HepG2 (cell line): ENCODE measurements around the gene MEF2D. TPM values are rescaled to one million over a fixed set of nuclear protein-coding genes. Genes with fewer than 3 reads are reported as not detected.

Experiments
- ATF1 ChIP-seq: IDR thresholded peaks from 2 replicates; pipeline ENCODE4 v1.6.1; 2016; ENCODE audit warnings: mild to moderate bottlenecking, control low read depth
- ATF7-NPFF ChIP-seq: sonication (generic); formaldehyde crosslinking; IDR thresholded peaks from 2 replicates; pipeline ENCODE4 v1.8.1; 2023; ENCODE audit warnings: mild to moderate bottlenecking, low read depth, missing genetic modification reagents, moderate library complexity
- GATAD2A ChIP-seq: IDR thresholded peaks from 2 replicates; pipeline ENCODE4 v1.6.1; 2016
- GLI4 ChIP-seq: sonication (generic); formaldehyde crosslinking; IDR thresholded peaks from 2 replicates; pipeline ENCODE4 v1.5.1; 2020; ENCODE audit warnings: missing genetic modification reagents, mild to moderate bottlenecking, moderate library complexity, borderline replicate concordance
- IRF2 ChIP-seq: IDR thresholded peaks from 2 replicates; pipeline ENCODE4 v1.6.1; 2018; ENCODE audit warnings: missing genetic modification reagents, missing compliant biosample characterization
- MBD4 ChIP-seq: IDR thresholded peaks from 2 replicates; pipeline ENCODE4 v1.6.1; 2012; ENCODE audit warnings: low read length, inconsistent platforms, borderline replicate concordance
- MXI1 ChIP-seq: IDR thresholded peaks from 3 replicates; pipeline ENCODE4 v1.6.1; 2012; ENCODE audit warnings: low read depth, low read length, inconsistent platforms, borderline replicate concordance
- TP53 ChIP-seq: sonication (generic); formaldehyde crosslinking; conservative IDR thresholded peaks from 2 replicates; pipeline ENCODE4 v1.4.0; 2020; ENCODE audit warnings: missing genetic modification reagents
- ZNF232 ChIP-seq: sonication (generic); formaldehyde crosslinking; IDR thresholded peaks from 2 replicates; pipeline ENCODE4 v1.4.0; 2020; ENCODE audit warnings: missing genetic modification reagents, borderline replicate concordance
- ZNF331 ChIP-seq: sonication (generic); formaldehyde crosslinking; IDR thresholded peaks from 2 replicates; pipeline ENCODE4 v1.4.0; 2020; ENCODE audit warnings: missing genetic modification reagents
- ZNF501 ChIP-seq: sonication (generic); formaldehyde crosslinking; IDR thresholded peaks from 2 replicates; pipeline ENCODE4 v1.5.1; 2020; ENCODE audit warnings: mild to moderate bottlenecking, moderate library complexity, missing genetic modification reagents
- ZNF773 ChIP-seq: sonication (generic); formaldehyde crosslinking; IDR thresholded peaks from 2 replicates; pipeline ENCODE4 v1.4.0; 2020; ENCODE audit warnings: missing genetic modification reagents, borderline replicate concordance
- polyA plus RNA-seq, 8 experiments: library from polyadenylated mRNA; depleted of rRNA in 3 of 8; stranded (reverse) in 7 of 8; unstranded in 1 of 8; fragments of >200 nt; fragmentation: Illumina TruSeq in 4 of 8; extraction: Trizol in 4 of 8; gene quantifications; 2 replicates each; pipeline versions ENCODE4 v1.2.1 to v1.2.3, GENCODE V29; 2011 to 2016; ENCODE audit warnings: low read depth in 4 of 8, missing spikeins in 1 of 8, mixed read lengths in 1 of 8; ENCODE audit not compliant: insufficient read depth in 1 of 8
- total RNA-seq, 5 experiments: library from RNA; depleted of rRNA; stranded (reverse); fragments of >200 nt; fragmentation: Illumina TruSeq; extraction: Trizol; gene quantifications; 2 replicates each; pipeline ENCODE4 v1.2.3, GENCODE V29; 2016; ENCODE audit warnings: low read depth in 1 of 5
- TF ChIP-seq, protein P1 (sequence below): sonication (generic); formaldehyde crosslinking; IDR thresholded peaks from 2 replicates; pipeline ENCODE4 v1.4.0; 2020; ENCODE audit warnings: mild to moderate bottlenecking, missing genetic modification reagents
- TF ChIP-seq, protein P2 (sequence below): sonication (generic); formaldehyde crosslinking; IDR thresholded peaks from 2 replicates; pipeline ENCODE4 v1.8.1; 2023; ENCODE audit warnings: mild to moderate bottlenecking, missing genetic modification reagents
- TF ChIP-seq, protein P3 (sequence below): IDR thresholded peaks from 2 replicates; pipeline ENCODE4 v1.6.1; 2016; ENCODE audit warnings: missing compliant biosample characterization, missing genetic modification reagents, borderline replicate concordance

MEF2D gene
- total and polyA plus RNA-seq, 2 of the 13 experiments (the other 11 are each of a cell fraction or from before 2014, with no cell fraction given) = 1.6 to 3.9 TPM

DNA sequence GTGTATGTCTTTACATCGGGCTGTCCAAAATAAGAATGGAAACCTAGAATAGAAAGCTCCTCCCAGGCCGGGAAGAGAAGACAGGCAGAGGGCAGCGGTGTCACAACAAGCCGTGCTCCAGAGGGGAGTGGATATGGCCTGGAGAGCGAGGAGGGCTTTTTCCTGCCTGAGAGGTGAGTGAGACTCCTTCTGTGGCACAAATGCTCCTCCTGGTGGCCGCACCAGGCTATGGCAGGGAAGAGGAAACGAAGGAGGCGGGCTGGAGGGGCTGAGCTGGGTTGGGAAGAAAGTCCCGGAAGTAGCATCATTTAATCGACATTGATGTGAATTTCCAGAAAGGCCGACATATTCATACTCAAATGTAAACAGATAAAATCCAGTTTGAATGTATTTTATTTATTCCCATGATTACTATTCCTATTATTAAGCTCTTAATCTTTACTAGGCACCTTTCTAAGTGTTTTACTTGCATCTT is 54.7 kb downstream of the MEF2D start (continued):
- TF ChIP-seq, protein P1, sequence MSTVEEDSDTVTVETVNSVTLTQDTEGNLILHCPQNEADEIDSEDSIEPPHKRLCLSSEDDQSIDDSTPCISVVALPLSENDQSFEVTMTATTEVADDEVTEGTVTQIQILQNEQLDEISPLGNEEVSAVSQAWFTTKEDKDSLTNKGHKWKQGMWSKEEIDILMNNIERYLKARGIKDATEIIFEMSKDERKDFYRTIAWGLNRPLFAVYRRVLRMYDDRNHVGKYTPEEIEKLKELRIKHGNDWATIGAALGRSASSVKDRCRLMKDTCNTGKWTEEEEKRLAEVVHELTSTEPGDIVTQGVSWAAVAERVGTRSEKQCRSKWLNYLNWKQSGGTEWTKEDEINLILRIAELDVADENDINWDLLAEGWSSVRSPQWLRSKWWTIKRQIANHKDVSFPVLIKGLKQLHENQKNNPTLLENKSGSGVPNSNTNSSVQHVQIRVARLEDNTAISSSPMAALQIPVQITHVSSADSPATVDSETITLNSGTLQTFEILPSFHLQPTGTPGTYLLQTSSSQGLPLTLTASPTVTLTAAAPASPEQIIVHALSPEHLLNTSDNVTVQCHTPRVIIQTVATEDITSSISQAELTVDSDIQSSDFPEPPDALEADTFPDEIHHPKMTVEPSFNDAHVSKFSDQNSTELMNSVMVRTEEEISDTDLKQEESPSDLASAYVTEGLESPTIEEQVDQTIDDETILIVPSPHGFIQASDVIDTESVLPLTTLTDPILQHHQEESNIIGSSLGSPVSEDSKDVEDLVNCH (CRISPR knock-in tag) = no peak
- TF ChIP-seq, protein P2, sequence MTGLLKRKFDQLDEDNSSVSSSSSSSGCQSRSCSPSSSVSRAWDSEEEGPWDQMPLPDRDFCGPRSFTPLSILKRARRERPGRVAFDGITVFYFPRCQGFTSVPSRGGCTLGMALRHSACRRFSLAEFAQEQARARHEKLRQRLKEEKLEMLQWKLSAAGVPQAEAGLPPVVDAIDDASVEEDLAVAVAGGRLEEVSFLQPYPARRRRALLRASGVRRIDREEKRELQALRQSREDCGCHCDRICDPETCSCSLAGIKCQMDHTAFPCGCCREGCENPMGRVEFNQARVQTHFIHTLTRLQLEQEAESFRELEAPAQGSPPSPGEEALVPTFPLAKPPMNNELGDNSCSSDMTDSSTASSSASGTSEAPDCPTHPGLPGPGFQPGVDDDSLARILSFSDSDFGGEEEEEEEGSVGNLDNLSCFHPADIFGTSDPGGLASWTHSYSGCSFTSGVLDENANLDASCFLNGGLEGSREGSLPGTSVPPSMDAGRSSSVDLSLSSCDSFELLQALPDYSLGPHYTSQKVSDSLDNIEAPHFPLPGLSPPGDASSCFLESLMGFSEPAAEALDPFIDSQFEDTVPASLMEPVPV (CRISPR knock-in tag) = no peak
- no peak for TF ChIP-seq TP53 (CRISPR knock-in tag)
- TF ChIP-seq ATF7-NPFF (CRISPR knock-in tag) = no peak
- TF ChIP-seq MXI1 = no peak; the same call in 2 of the 3 replicates
- TF ChIP-seq IRF2 = peak; percentile 70; the same call in 1 of the 2 replicates
- TF ChIP-seq, protein P3, sequence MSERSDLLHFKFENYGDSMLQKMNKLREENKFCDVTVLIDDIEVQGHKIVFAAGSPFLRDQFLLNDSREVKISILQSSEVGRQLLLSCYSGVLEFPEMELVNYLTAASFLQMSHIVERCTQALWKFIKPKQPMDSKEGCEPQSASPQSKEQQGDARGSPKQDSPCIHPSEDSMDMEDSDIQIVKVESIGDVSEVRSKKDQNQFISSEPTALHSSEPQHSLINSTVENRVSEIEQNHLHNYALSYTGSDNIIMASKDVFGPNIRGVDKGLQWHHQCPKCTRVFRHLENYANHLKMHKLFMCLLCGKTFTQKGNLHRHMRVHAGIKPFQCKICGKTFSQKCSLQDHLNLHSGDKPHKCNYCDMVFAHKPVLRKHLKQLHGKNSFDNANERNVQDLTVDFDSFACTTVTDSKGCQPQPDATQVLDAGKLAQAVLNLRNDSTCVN (CRISPR knock-in tag) = no peak
- TF ChIP-seq ZNF331 (CRISPR knock-in tag) = peak; percentile 36; the same call in 1 of the 2 replicates
- no peak for TF ChIP-seq MBD4
- TF ChIP-seq GLI4 (CRISPR knock-in tag) = no peak
- 0 out of 2 replicates have a peak, but pooled peaks have one; percentile 25 for TF ChIP-seq ZNF501 (CRISPR knock-in tag)
- no peak for TF ChIP-seq ZNF232
- no peak for TF ChIP-seq ATF1 (CRISPR knock-in tag)
- TF ChIP-seq ZNF773 (CRISPR knock-in tag) = no peak
- TF ChIP-seq GATAD2A (CRISPR knock-in tag) = 0 out of 2 replicates have a peak, but pooled peaks have one; percentile 22
